Liver (tissue), 9 donors: ENCODE results near the gene RYR2. TPM values are rescaled to one million over a fixed set of nuclear protein-coding genes. Genes with fewer than 3 reads are reported as not detected.

Experiments
- DNase-seq: peaks from one replicate; pipeline ENCODE4 v3.0.0-alpha.2; 2017; ENCODE audit warnings: low spot score
- H3K27ac ChIP-seq, 2 donors: one replicate each; pipeline ENCODE4 v1.7.0; 2013; ENCODE audit warnings: inconsistent platforms in 2 of 2, low read length in 2 of 2, control low read depth in 1 of 2, low read depth in 1 of 2, mild to moderate bottlenecking in 1 of 2
- H3K27me3 ChIP-seq, 4 donors: one replicate each; pipeline versions ENCODE4 v1.6.1 to v1.7.0; 2013; ENCODE audit warnings: low read length in 3 of 4, inconsistent platforms in 1 of 4, mild to moderate bottlenecking in 1 of 4, moderate library complexity in 1 of 4; ENCODE audit not compliant: control insufficient read depth in 4 of 4, insufficient read depth in 4 of 4
- H3K36me3 ChIP-seq, 4 donors: one replicate each; pipeline versions ENCODE4 v1.6.1 to v1.7.0; 2013; ENCODE audit warnings: low read length in 3 of 4, mild to moderate bottlenecking in 3 of 4, low read depth in 1 of 4, moderate library complexity in 1 of 4; ENCODE audit not compliant: control insufficient read depth in 4 of 4, insufficient read depth in 3 of 4
- H3K4me1 ChIP-seq, 4 donors: one replicate each; pipeline versions ENCODE4 v1.6.1 to v1.7.0; 2013; ENCODE audit warnings: low read length in 3 of 4, mild to moderate bottlenecking in 3 of 4, moderate library complexity in 1 of 4; ENCODE audit not compliant: control insufficient read depth in 4 of 4, insufficient read depth in 4 of 4
- H3K4me3 ChIP-seq, 3 donors: one replicate each; pipeline versions ENCODE4 v1.6.1 to v1.7.0; 2013; ENCODE audit warnings: low read length in 3 of 3, control low read depth in 1 of 3, low read depth in 1 of 3, mild to moderate bottlenecking in 1 of 3
- H3K9ac ChIP-seq, 2 donors: one replicate each; pipeline ENCODE4 v1.7.0; 2013; ENCODE audit warnings: low read length in 2 of 2, mild to moderate bottlenecking in 2 of 2, moderate library complexity in 2 of 2, control low read depth in 1 of 2, low read depth in 1 of 2
- H3K9me3 ChIP-seq, 4 donors: one replicate each; pipeline versions ENCODE4 v1.6.1 to v1.7.0; 2013; ENCODE audit warnings: low read length in 3 of 4; ENCODE audit not compliant: control insufficient read depth in 4 of 4
- EGR1 ChIP-seq, 2 donors: IDR thresholded peaks; 2 replicates each; pipeline ENCODE4 v1.6.1; 2016 to 2018; ENCODE audit warnings: antibody characterized with exemption in 2 of 2, low read depth in 2 of 2
- FOXA1 ChIP-seq: IDR thresholded peaks from 2 replicates; pipeline ENCODE4 v1.6.1; 2016; ENCODE audit warnings: antibody characterized with exemption
- FOXA2 ChIP-seq: IDR thresholded peaks from 2 replicates; pipeline ENCODE4 v1.6.1; 2016; ENCODE audit warnings: antibody characterized with exemption
- GABPA ChIP-seq, 2 donors: IDR thresholded peaks in 1 of 2; conservative IDR thresholded peaks in 1 of 2; 2 replicates each; pipeline ENCODE4 v1.6.1; 2016; ENCODE audit warnings: antibody characterized with exemption in 2 of 2, mild to moderate bottlenecking in 1 of 2, moderate library complexity in 1 of 2
- HNF4A ChIP-seq, 2 donors: conservative IDR thresholded peaks; 2 replicates each; pipeline ENCODE4 v1.6.1; 2016; ENCODE audit warnings: antibody characterized with exemption in 2 of 2, mild to moderate bottlenecking in 2 of 2
- HNF4G ChIP-seq: IDR thresholded peaks from 2 replicates; pipeline ENCODE4 v1.6.1; 2016; ENCODE audit warnings: antibody characterized with exemption
- JUND ChIP-seq, 2 donors: IDR thresholded peaks; 2 replicates each; pipeline ENCODE4 v1.6.1; 2016; ENCODE audit warnings: antibody characterized with exemption in 2 of 2
- NR2F2 ChIP-seq: IDR thresholded peaks from 2 replicates; pipeline ENCODE4 v1.6.1; 2016; ENCODE audit warnings: antibody characterized with exemption
- RAD21 ChIP-seq, 2 donors: IDR thresholded peaks; 2 replicates each; pipeline ENCODE4 v1.6.1; 2016; ENCODE audit warnings: antibody characterized with exemption in 2 of 2, mild to moderate bottlenecking in 2 of 2
- RXRA ChIP-seq, 2 donors: IDR thresholded peaks; 2 replicates each; pipeline ENCODE4 v1.6.1; 2017 to 2018; ENCODE audit warnings: antibody characterized with exemption in 2 of 2, mild to moderate bottlenecking in 1 of 2
- SP1 ChIP-seq: IDR thresholded peaks from 2 replicates; pipeline ENCODE4 v1.6.1; 2018; ENCODE audit warnings: antibody characterized with exemption, mild to moderate bottlenecking
- TAF1 ChIP-seq: conservative IDR thresholded peaks from 2 replicates; pipeline ENCODE4 v1.6.1; 2016; ENCODE audit warnings: antibody characterized with exemption, mild to moderate bottlenecking
- YY1 ChIP-seq: IDR thresholded peaks from 2 replicates; pipeline ENCODE4 v1.6.1; 2016; ENCODE audit warnings: antibody characterized with exemption, mild to moderate bottlenecking
- WGBS: extraction: QIAGEN DNeasy Blood & Tissue Kit; methylation state at CpG from one replicate; pipeline ENCODE4 v1.1.7; 2013; 5-methylcytosine and 5-hydroxymethylcytosine counted together
- polyA plus RNA-seq, 2 donors: library from polyadenylated mRNA; stranded (reverse) in 1 of 2; unstranded in 1 of 2; fragments of 200-250 nt in 1 of 2; fragments of >200 nt in 1 of 2; fragmentation: Nextera tagmentation in 1 of 2; extraction: Ambion mirVana in 1 of 2; gene quantifications; one replicate each; pipeline versions ENCODE4 v1.2.1 to v1.2.3, GENCODE V29; 2013 to 2015
- total RNA-seq, 2 donors: library from RNA; depleted of rRNA; stranded (reverse); fragments of >200 nt; gene quantifications; one replicate each; pipeline ENCODE4 v1.2.3, GENCODE V29; 2014
- TF ChIP-seq, protein P1 (sequence below): IDR thresholded peaks from 2 replicates; pipeline ENCODE4 v1.6.1; 2016; ENCODE audit warnings: antibody characterized with exemption
- TF ChIP-seq, protein P2 (sequence below): IDR thresholded peaks from 2 replicates; pipeline ENCODE4 v1.6.1; 2016; ENCODE audit warnings: antibody characterized with exemption
- TF ChIP-seq, protein P3 (sequence below): fragments of 150-350 bp; IDR thresholded peaks from 2 replicates; pipeline ENCODE4 v1.5.1; 2017; ENCODE audit warnings: improper control_type of control experiment, low read depth, low read length; ENCODE audit not compliant: missing input control
- TF ChIP-seq, protein P4 (sequence below): IDR thresholded peaks from 2 replicates; pipeline ENCODE4 v1.6.1; 2016; ENCODE audit warnings: antibody characterized with exemption, mild to moderate bottlenecking
- TF ChIP-seq, protein P5 (sequence below): IDR thresholded peaks from 2 replicates; pipeline ENCODE4 v1.6.1; 2016; ENCODE audit warnings: antibody characterized with exemption
- donor health status: healthy.
- donor health status: healthy.
- donor health status: healthy.
- donor health status: healthy.
- donor health status: healthy.

RYR2 gene
- total and polyA plus RNA-seq, 4 donors, result 0.06 to 0.75 (median 0.31) TPM

DNA sequence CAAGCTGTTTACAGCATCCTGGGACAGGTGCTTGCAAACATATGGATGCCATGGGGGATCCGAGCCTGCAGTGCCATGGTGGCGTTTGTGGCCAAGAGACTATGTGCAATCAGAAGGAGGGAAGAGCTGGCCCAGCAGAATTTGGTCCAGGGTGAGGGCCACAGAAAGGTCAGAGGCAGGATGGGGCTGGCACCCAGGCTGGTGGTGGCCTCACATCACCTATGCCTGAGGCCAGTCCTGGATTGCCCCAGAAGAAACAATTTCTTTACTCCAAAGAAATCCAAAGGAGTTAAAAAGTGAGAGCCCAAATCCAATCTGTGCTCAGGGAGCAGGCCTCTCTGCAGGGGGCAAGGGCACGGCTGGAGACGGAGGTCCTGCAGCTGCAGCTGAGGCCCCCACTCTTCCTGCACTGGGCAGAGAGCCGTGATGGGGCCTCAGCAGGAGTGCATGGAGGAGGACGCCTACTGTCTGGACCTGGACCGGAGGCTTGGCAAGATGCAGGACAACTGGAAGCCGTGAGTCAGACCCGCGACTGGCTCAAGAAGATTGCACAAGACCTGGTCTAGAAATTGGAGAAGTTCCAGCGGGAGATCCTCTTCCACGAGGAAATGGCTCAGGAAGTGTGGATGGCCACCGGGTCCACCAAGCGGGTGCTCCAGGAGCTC is 163.5 kb downstream of the RYR2 start:
- no peak for DNase-seq
- Histone ChIP-seq H3K36me3 (no peaks in the 10 kb centered on the region), H3K27me3 (no peaks in the 10 kb centered on the region), H3K27ac (no peak overlapping the region), H3K4me1 (no peaks in the 10 kb centered on the region), H3K4me3 (no peak overlapping the region), H3K9ac (no peak overlapping the region), H3K9me3 (no peaks in the 10 kb centered on the region)
- 68% methylated on average over 14 of the region's 14 CpGs for WGBS
- no peak for TF ChIP-seq HNF4A (conservative IDR thresholded peaks at IDR 0.05)
- TF ChIP-seq, protein P1, sequence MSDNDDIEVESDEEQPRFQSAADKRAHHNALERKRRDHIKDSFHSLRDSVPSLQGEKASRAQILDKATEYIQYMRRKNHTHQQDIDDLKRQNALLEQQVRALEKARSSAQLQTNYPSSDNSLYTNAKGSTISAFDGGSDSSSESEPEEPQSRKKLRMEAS, result no peak
- TF ChIP-seq, protein P2, sequence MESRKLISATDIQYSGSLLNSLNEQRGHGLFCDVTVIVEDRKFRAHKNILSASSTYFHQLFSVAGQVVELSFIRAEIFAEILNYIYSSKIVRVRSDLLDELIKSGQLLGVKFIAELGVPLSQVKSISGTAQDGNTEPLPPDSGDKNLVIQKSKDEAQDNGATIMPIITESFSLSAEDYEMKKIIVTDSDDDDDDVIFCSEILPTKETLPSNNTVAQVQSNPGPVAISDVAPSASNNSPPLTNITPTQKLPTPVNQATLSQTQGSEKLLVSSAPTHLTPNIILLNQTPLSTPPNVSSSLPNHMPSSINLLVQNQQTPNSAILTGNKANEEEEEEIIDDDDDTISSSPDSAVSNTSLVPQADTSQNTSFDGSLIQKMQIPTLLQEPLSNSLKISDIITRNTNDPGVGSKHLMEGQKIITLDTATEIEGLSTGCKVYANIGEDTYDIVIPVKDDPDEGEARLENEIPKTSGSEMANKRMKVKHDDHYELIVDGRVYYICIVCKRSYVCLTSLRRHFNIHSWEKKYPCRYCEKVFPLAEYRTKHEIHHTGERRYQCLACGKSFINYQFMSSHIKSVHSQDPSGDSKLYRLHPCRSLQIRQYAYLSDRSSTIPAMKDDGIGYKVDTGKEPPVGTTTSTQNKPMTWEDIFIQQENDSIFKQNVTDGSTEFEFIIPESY, result no peak
- TF ChIP-seq FOXA1, result no peak
- no peak for TF ChIP-seq JUND (IDR thresholded peaks at IDR 0.05)
- no peak for TF ChIP-seq NR2F2
- TF ChIP-seq YY1, result no peak
- TF ChIP-seq RXRA (IDR thresholded peaks at IDR 0.05), result no peak
- TF ChIP-seq GABPA (IDR thresholded peaks at IDR 0.05 in 1 of 2, conservative IDR thresholded peaks at IDR 0.05 in 1 of 2), result no peak
- TF ChIP-seq SP1, result no peak
- TF ChIP-seq, protein P3, sequence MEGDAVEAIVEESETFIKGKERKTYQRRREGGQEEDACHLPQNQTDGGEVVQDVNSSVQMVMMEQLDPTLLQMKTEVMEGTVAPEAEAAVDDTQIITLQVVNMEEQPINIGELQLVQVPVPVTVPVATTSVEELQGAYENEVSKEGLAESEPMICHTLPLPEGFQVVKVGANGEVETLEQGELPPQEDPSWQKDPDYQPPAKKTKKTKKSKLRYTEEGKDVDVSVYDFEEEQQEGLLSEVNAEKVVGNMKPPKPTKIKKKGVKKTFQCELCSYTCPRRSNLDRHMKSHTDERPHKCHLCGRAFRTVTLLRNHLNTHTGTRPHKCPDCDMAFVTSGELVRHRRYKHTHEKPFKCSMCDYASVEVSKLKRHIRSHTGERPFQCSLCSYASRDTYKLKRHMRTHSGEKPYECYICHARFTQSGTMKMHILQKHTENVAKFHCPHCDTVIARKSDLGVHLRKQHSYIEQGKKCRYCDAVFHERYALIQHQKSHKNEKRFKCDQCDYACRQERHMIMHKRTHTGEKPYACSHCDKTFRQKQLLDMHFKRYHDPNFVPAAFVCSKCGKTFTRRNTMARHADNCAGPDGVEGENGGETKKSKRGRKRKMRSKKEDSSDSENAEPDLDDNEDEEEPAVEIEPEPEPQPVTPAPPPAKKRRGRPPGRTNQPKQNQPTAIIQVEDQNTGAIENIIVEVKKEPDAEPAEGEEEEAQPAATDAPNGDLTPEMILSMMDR, result no peak
- TF ChIP-seq FOXA2, result no peak
- TF ChIP-seq TAF1, result no peak
- no peak for TF ChIP-seq RAD21 (IDR thresholded peaks at IDR 0.05)
- TF ChIP-seq HNF4G, result no peak

DNA sequence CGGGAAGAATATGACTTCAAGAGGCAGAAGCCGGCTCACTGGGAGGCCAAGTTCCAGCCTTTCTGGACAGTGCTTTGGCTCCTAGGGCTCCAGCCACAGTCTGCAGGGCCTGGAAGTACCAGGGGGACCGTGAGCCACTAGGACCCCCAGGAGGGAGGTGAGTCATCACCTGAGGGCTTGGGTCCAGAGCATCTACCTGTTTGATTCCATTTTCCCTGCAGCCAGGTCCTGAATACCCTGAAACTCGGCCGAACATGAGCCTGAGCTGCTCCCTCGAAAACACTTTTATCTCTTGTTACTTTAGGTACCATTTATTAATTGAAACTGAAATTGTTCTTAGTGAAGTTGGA is 164.1 kb downstream of the RYR2 start:
- H3K27me3 ChIP-seq, result no peaks in the 10 kb centered on the region
- no peak overlapping the region for H3K27ac ChIP-seq
- H3K4me1 ChIP-seq, result no peaks in the 10 kb centered on the region
- H3K9me3 ChIP-seq, result no peaks in the 10 kb centered on the region
- no peak overlapping the region for H3K9ac ChIP-seq
- TF ChIP-seq, protein P2, result no peak
- TF ChIP-seq, protein P3, result no peak
- TF ChIP-seq EGR1 (IDR thresholded peaks at IDR 0.05; ENCODE audit: low read depth in 2 of 2) (no peak), FOXA1 (no peak), HNF4G (no peak), HNF4A (conservative IDR thresholded peaks at IDR 0.05) (no peak), SP1 (no peak), TAF1 (no peak), FOXA2 (no peak), RAD21 (IDR thresholded peaks at IDR 0.05) (no peak), GABPA (IDR thresholded peaks at IDR 0.05 in 1 of 2, conservative IDR thresholded peaks at IDR 0.05 in 1 of 2) (no peak), NR2F2 (no peak)
- TF ChIP-seq, protein P1, result no peak
- TF ChIP-seq, protein P4, sequence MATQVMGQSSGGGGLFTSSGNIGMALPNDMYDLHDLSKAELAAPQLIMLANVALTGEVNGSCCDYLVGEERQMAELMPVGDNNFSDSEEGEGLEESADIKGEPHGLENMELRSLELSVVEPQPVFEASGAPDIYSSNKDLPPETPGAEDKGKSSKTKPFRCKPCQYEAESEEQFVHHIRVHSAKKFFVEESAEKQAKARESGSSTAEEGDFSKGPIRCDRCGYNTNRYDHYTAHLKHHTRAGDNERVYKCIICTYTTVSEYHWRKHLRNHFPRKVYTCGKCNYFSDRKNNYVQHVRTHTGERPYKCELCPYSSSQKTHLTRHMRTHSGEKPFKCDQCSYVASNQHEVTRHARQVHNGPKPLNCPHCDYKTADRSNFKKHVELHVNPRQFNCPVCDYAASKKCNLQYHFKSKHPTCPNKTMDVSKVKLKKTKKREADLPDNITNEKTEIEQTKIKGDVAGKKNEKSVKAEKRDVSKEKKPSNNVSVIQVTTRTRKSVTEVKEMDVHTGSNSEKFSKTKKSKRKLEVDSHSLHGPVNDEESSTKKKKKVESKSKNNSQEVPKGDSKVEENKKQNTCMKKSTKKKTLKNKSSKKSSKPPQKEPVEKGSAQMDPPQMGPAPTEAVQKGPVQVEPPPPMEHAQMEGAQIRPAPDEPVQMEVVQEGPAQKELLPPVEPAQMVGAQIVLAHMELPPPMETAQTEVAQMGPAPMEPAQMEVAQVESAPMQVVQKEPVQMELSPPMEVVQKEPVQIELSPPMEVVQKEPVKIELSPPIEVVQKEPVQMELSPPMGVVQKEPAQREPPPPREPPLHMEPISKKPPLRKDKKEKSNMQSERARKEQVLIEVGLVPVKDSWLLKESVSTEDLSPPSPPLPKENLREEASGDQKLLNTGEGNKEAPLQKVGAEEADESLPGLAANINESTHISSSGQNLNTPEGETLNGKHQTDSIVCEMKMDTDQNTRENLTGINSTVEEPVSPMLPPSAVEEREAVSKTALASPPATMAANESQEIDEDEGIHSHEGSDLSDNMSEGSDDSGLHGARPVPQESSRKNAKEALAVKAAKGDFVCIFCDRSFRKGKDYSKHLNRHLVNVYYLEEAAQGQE, result no peak
- TF ChIP-seq, protein P5, sequence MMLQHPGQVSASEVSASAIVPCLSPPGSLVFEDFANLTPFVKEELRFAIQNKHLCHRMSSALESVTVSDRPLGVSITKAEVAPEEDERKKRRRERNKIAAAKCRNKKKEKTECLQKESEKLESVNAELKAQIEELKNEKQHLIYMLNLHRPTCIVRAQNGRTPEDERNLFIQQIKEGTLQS, result no peak
- H3K36me3 ChIP-seq, result no peaks in the 10 kb centered on the region
- H3K4me3 ChIP-seq, result no peak overlapping the region
- 76% methylated on average over 6 of the region's 6 CpGs for WGBS
- no peak for DNase-seq
